Uterus (tissue), 4 donors: Measurements from ENCODE around the gene GLCE. TPM values are rescaled to one million over a fixed set of nuclear protein-coding genes. Genes with fewer than 3 reads are reported as not detected.
"Not testable (repeated sequence)": the region's sequence is repeated elsewhere in the genome, so short reads cannot be mapped to it uniquely, and the experiment has no call there.

ENCODE experiments used
- DNase-seq, 2 donors: peaks; one replicate each; pipeline ENCODE4 v3.0.0-alpha.2; 2019 to 2020
- H3K27ac ChIP-seq, 2 donors: fragments of 200-600 bp; sonication (generic); 1 replicate in 1 of 2; 2 replicates in 1 of 2; pipeline ENCODE4 v1.5.1; 2016 to 2018
- H3K27me3 ChIP-seq, 2 donors: fragments of 200-600 bp; sonication (generic); one replicate each; pipeline ENCODE4 v1.5.1; 2018 to 2019; ENCODE audit warnings: control low read depth in 1 of 2
- H3K36me3 ChIP-seq, 2 donors: fragments of 200-600 bp; sonication (generic); one replicate each; pipeline ENCODE4 v1.5.1; 2019; ENCODE audit warnings: control low read depth in 1 of 2
- H3K4me1 ChIP-seq, 2 donors: fragments of 200-600 bp; sonication (generic); one replicate each; pipeline ENCODE4 v1.5.1; 2018 to 2019; ENCODE audit warnings: control low read depth in 1 of 2
- H3K4me3 ChIP-seq, 2 donors: fragments of 200-600 bp; sonication (generic); 1 replicate in 1 of 2; 2 replicates in 1 of 2; pipeline ENCODE4 v1.5.1; 2018 to 2019; ENCODE audit warnings: mild to moderate bottlenecking in 1 of 2
- H3K9me3 ChIP-seq, 2 donors: fragments of 200-600 bp; sonication (generic); one replicate each; pipeline ENCODE4 v1.5.1; 2019; ENCODE audit warnings: control low read depth in 1 of 2
- POLR2A ChIP-seq, 2 donors: fragments of 450-650 bp; IDR thresholded peaks; one replicate each; pipeline ENCODE4 v1.6.1; 2016; ENCODE audit warnings: antibody characterized with exemption in 2 of 2, mild to moderate bottlenecking in 1 of 2, moderate library complexity in 1 of 2
- intact Hi-C: fragments of 100-400 bp; cut with DNase I; formaldehyde crosslinking; loops from one replicate; pipeline ENCODE4 v1.15.1; 2023; ENCODE audit warnings: low total_unique reads
- total RNA-seq, 4 donors: library from RNA; depleted of rRNA in 3 of 4; stranded (reverse); fragments of >200 nt in 3 of 4; gene quantifications; one replicate each; pipeline versions ENCODE4 v1.1.0 to v1.2.4, GENCODE V29; 2014 to 2023
- TF ChIP-seq, protein P1 (sequence below), 4 experiments: fragments of 200-600 bp in 2 of 4; fragments of 450-650 bp in 2 of 4; sonication (generic) in 2 of 4; IDR thresholded peaks; one replicate each; pipeline ENCODE4 v1.5.1; 2016 to 2019; ENCODE audit warnings: antibody characterized with exemption in 4 of 4, mild to moderate bottlenecking in 2 of 4, moderate library complexity in 1 of 4
- donor health status: DM: yes; HTN: yes; CAD: no.

GLCE gene
- total RNA-seq, 4 donors from 2014 or later = 3.1 to 46.0 (median 14.7) TPM

DNA sequence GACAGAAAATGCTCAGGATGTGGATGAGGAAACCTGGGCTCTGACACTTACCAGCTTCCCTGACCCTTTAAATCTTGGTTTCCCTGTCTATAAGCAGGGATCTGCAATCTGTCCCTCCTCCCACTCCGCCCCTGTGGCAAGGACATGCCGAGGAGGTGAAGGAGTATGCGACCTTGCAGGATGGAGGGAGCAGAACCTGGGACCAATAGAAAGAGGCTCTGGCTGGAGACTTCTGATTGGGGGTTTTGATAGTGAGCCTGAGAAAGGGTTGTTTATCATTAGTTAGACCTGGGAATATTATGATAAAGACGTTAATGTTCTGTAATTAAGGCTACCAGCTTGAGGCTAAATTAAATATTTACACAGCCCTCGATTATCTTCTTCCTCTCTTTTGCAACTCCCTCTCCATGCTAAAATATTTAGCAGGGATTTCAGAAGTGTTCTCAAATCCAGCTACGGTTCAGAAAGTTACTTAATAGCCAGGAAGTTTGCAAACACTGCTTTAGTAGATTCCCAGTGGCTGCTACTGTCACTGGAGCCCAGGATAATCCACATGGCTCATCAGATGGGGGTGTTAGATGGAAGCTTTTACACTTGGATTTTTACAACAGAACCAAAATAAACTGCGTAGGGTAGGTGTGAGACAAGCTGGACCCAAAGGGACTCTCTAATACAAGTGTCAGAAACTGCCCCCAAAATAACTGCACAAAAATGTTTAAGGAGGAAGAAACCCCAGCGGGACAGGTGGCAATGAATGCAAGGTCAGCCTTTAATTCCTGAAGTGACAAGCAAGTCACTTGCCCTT, 129.1 kb downstream of the GLCE start:
- no peak overlapping the region for H3K4me3 ChIP-seq
- DNase-seq = no peak
- H3K4me1 ChIP-seq = no peaks in the 10 kb centered on the region
- intact Hi-C loops = no loop called here
- no peaks in the 10 kb centered on the region for H3K27me3 ChIP-seq
- H3K27ac ChIP-seq = no peak overlapping the region
- TF ChIP-seq, protein P1, sequence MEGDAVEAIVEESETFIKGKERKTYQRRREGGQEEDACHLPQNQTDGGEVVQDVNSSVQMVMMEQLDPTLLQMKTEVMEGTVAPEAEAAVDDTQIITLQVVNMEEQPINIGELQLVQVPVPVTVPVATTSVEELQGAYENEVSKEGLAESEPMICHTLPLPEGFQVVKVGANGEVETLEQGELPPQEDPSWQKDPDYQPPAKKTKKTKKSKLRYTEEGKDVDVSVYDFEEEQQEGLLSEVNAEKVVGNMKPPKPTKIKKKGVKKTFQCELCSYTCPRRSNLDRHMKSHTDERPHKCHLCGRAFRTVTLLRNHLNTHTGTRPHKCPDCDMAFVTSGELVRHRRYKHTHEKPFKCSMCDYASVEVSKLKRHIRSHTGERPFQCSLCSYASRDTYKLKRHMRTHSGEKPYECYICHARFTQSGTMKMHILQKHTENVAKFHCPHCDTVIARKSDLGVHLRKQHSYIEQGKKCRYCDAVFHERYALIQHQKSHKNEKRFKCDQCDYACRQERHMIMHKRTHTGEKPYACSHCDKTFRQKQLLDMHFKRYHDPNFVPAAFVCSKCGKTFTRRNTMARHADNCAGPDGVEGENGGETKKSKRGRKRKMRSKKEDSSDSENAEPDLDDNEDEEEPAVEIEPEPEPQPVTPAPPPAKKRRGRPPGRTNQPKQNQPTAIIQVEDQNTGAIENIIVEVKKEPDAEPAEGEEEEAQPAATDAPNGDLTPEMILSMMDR (IDR thresholded peaks at IDR 0.05) = no peak
- no peak for TF ChIP-seq POLR2A (IDR thresholded peaks at IDR 0.05)
- H3K9me3 ChIP-seq = no peaks in the 10 kb centered on the region
- H3K36me3 ChIP-seq = no peaks in the 10 kb centered on the region

DNA sequence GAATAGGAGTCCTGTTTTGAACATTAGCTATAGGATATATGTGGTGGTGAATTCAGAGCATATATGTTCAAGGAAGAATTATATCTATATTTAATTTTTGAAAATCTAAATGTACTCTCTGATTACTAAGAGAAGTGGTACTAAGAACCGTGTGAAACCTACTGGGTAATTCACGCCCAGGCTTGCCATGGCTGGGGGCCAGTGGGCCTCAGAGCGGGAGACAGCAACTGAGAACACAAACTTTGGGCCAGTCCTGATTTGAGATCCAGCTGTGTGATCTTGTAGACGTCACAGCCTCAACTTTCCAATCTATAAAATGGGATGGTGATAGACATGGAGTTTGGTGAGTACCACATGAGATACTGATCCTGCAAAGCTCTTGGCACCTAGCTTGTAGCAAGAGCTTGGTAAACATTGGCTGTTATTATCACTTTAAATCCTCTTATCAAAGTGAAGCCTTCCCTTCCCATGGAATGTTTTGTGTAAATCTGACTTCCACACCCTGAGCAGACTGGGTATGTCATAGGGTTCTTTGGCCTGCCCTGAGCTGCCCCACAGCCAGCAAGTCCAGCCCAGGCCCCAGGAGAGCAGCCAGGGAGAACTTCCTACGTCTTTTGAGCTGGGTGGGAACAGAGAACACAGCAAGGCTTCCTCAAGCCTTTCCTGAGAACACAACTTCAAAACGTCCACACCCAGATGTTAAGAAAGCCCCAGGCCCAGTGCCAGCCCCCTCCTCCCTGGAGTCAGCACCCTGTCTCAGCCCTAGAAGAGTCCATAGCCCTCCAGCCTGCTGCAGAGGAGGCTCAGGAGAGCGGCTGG, 130.1 kb downstream of the GLCE start:
- H3K4me1 ChIP-seq = no peaks in the 10 kb centered on the region
- intact Hi-C loops = no loop called here
- no peaks in the 10 kb centered on the region for H3K27me3 ChIP-seq
- TF ChIP-seq, protein P1 (IDR thresholded peaks at IDR 0.05) = no peak
- TF ChIP-seq POLR2A (IDR thresholded peaks at IDR 0.05) = no peak
- no peak overlapping the region for H3K27ac ChIP-seq
- no peak overlapping the region for H3K4me3 ChIP-seq
- DNase-seq = peak in 1 of 2 donors; percentile 19
- H3K36me3 ChIP-seq = no peaks in the 10 kb centered on the region
- no peaks in the 10 kb centered on the region for H3K9me3 ChIP-seq

DNA sequence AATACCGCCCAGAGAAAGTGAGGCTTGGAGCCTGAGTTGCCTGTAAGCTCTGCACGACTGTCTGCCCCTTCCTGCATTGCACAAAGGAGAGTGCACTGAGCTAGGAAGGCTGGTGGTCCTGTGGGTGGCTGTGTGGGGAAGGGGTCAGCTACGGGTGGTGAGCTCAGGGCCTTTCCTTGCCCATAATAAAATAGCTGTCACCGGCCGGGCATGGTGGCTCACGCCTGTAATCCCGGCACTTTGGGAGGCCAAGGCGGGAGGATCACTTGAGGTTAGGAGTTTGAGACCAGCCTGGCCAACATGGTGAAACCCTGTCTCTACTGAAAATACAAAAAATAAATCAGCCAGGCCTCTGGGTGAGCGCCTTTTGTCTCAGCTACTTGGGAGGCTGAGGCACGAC, 131.2 kb downstream of the GLCE start:
- DNase-seq, H3K4me1 ChIP-seq, H3K9me3 ChIP-seq, H3K27me3 ChIP-seq, H3K27ac ChIP-seq, H3K4me3 ChIP-seq, H3K36me3 ChIP-seq, intact Hi-C loops: not testable (repeated sequence)

- no peaks in the 10 kb centered on the region for H3K36me3 ChIP-seq
- no peak for DNase-seq
- H3K27ac ChIP-seq = no peak overlapping the region
- intact Hi-C loops = no loop called here
- H3K27me3 ChIP-seq = no peaks in the 10 kb centered on the region
- no peaks in the 10 kb centered on the region for H3K4me1 ChIP-seq
- no peak overlapping the region for H3K4me3 ChIP-seq
- TF ChIP-seq, protein P1 (IDR thresholded peaks at IDR 0.05) = no peak
- TF ChIP-seq POLR2A (IDR thresholded peaks at IDR 0.05) = no peak
- H3K9me3 ChIP-seq = no peaks in the 10 kb centered on the region
These were observed 132.5 kb downstream of the GLCE start for GRCh38 chr15:69292826-69293420.

DNA sequence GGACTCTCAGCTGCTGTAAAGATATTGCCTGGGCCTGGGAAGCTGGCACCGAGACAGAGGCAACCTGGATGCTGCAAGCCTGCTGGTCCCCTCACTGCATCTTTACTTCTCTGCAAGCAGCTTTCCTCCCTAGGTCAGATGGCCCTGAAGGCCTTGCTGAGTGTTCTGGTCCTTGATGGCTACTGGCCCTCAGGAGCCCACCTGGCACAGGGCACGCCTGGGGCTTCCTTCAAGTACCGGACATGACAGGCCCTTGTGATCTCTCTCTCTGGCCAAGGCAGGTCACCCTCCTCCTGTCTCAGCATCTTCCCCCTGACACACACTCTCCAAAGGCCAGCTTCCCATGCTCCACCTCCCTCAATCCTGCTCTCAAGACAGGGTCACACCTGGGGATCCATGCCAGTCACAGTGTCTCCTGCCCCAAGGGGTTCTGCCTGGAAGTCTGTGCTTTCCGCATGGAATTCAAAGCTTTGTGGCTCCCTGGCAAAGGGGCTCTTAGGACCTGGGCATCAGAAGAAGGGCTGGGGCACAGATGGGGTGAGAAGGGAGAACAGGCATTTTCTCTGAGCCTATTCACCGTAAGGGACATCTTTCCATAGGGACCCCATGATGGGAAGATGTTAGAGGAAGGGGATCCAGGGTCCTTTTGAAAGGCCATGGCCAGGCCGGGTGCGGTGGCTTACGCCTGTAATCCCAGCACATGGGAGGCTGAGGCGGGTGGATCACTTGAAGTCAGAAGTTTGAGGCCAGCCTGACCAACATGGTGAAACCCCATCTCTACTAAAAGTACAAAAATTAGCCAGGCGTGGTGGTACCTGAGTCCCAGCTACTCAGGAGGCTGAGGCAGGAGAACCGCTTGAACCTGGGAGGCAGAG, 133.5 kb downstream of the GLCE start:
- Histone ChIP-seq H3K27ac (no peak overlapping the region), H3K27me3 (peaks cover 0 to 2% of the 10 kb centered on the region in 2 donors), H3K4me1 (peaks cover 0 to 5% of the 10 kb centered on the region in 2 donors), H3K9me3 (no peaks in the 10 kb centered on the region), H3K4me3 (no peak overlapping the region), H3K36me3 (no peaks in the 10 kb centered on the region)
- TF ChIP-seq, protein P1 (IDR thresholded peaks at IDR 0.05) = no peak
- TF ChIP-seq POLR2A (IDR thresholded peaks at IDR 0.05) = no peak
- intact Hi-C loops = no loop called here
- DNase-seq = no peak
